T-helper 1 cell (primary cell): ENCODE measurements around the gene GBP4.
"Not testable (repeated sequence)": the region's sequence is repeated elsewhere in the genome, so short reads cannot be mapped to it uniquely, and the experiment has no call there.

ENCODE experiments used
- DNase-seq, 5 donors: peaks; one replicate each; pipeline ENCODE4 v3.0.0-alpha.2; 2012 to 2020
- total RNA-seq, 4 donors: gene quantifications; one replicate each; lab custom pipeline; 2026; lab: John Stamatoyannopoulos, UW

The GBP4 gene
- 87.4 to 187 (median 139) reads per million in 4 donors for total RNA-seq

- peak; percentile 14 to 67 (median 25) for DNase-seq
Observed at GRCh38 chr1:89198491-89199072, at the start of gene GBP4. TSS of gene GBP4 (minus strand) at chr1:89198942. CDS start at chr1:89198834, 108 bp downstream.

- no peak for DNase-seq
Observed at GRCh38 chr1:89243046-89243445, 44.3 kb upstream of the GBP4 start.

- no peak for DNase-seq
Observed at GRCh38 chr1:89221341-89221740, 22.6 kb upstream of the GBP4 start.

GRCh38 chr1:89219851-89220250 lies 21.1 kb upstream of the GBP4 start:
- DNase-seq: not testable (repeated sequence)

- DNase-seq: not testable (repeated sequence)
Observed at GRCh38 chr1:89218941-89219340, 20.2 kb upstream of the GBP4 start.

GRCh38 chr1:89213347-89213746 lies 14.6 kb upstream of the GBP4 start:
- no peak for DNase-seq

GRCh38 chr1:89211035-89211634 lies 12.4 kb upstream of the GBP4 start:
- no peak for DNase-seq

- no peak for DNase-seq
Observed at GRCh38 chr1:89206373-89206772, 7.6 kb upstream of the GBP4 start.

- DNase-seq: no peak
Observed at GRCh38 chr1:89203166-89203565, 4.4 kb upstream of the GBP4 start.

- DNase-seq: no peak
Observed at GRCh38 chr1:89201106-89201794, 2.5 kb upstream of the GBP4 start.

GRCh38 chr1:89200663-89201062 lies 1.9 kb upstream of the GBP4 start:
- peak in 1 of 5 donors; percentile 35 for DNase-seq

GRCh38 chr1:89199525-89200031 lies 836 bp upstream of the GBP4 start:
- DNase-seq: peak in 1 of 5 donors; percentile 33

GRCh38 chr1:89198081-89198480 lies 661 bp downstream of the GBP4 start:
- no peak for DNase-seq

GRCh38 chr1:89195476-89195875 lies 3.3 kb downstream of the GBP4 start:
- no peak for DNase-seq

GRCh38 chr1:89191314-89191713 lies 7.4 kb downstream of the GBP4 start:
- no peak for DNase-seq

- DNase-seq: no peak
Observed at GRCh38 chr1:89190017-89190416, 8.7 kb downstream of the GBP4 start.

- DNase-seq: no peak
Observed at GRCh38 chr1:89179343-89179742, 19.4 kb downstream of the GBP4 start.

- no peak for DNase-seq
Observed at GRCh38 chr1:89176971-89177370, 21.8 kb downstream of the GBP4 start.

GRCh38 chr1:89175601-89176256 lies 23.0 kb downstream of the GBP4 start, which contains the start of gene GBP7:
TSS of gene GBP7 (minus strand) at chr1:89176003. CDS start at chr1:89171935, 4,068 bp downstream.
- no peak for DNase-seq

- DNase-seq: no peak
Observed at GRCh38 chr1:89174491-89174890, 24.3 kb downstream of the GBP4 start.

- DNase-seq: no peak
Observed at GRCh38 chr1:89172468-89173143, 26.1 kb downstream of the GBP4 start.

- peak in 1 of 5 donors; percentile 71 for DNase-seq
Observed at GRCh38 chr1:89171067-89171438, 27.7 kb downstream of the GBP4 start.
